ENCODE data around the gene RERE.

DNA sequence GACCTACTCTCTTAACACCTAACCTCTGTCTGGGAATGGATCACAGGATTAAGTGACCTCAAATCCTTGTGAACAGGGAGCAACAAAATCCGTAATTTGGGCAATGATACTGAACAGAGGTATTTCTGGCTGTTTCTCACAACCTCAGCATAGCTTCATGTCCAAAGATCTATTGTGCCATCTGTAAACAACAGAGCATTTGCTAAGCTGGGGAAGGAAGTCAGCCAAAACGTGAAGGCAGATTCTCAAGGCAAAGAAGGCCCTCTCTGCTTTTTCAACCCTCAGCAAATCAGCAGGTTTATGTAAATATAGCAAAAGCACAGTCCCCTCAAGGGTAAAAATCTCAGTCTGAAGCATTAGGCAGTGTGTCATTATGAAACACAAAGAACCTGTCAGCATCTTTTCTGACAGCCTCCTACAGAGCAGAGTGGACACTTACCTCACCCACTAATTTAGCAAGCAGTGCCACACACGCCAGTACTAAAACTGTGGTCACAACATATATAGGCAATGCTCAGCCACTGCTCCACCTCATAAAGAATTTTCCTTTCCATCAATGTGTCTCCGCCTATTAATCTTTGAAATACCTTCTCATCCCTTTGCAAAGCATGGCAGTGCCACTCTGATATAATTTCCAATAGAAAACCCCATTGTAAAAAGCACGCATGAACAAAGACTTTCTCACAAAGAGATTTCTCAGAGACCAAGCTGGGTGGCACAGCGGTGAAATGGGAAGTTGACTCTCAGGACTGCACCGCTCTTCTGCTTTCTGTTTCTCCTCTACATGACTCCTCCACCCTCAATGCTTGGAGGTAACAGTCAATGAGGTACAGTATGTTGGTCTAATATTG lies 188.0 kb downstream of the RERE start:
- TF ChIP-seq CTCF (IDR thresholded peaks at IDR 0.05; ENCODE audit: poor library complexity): no peak
- TF ChIP-seq EZH2 (IDR thresholded peaks at IDR 0.05; ENCODE audit: borderline replicate concordance): no peak
- TF ChIP-seq EZH2phosphoT487 (IDR thresholded peaks at IDR 0.05; ENCODE audit: low read depth, severe bottlenecking, unreplicated experiment): no peak

All from hepatocyte (in vitro differentiated cells).